GM10847 (cell line): ENCODE data around the gene CDX1.

Source experiments
- POLR2A ChIP-seq: IDR thresholded peaks from 2 replicates; pipeline ENCODE4 v1.6.1; 2011; ENCODE audit not compliant: insufficient read length; ENCODE audit errors: extremely low read depth

The CDX1 gene

DNA sequence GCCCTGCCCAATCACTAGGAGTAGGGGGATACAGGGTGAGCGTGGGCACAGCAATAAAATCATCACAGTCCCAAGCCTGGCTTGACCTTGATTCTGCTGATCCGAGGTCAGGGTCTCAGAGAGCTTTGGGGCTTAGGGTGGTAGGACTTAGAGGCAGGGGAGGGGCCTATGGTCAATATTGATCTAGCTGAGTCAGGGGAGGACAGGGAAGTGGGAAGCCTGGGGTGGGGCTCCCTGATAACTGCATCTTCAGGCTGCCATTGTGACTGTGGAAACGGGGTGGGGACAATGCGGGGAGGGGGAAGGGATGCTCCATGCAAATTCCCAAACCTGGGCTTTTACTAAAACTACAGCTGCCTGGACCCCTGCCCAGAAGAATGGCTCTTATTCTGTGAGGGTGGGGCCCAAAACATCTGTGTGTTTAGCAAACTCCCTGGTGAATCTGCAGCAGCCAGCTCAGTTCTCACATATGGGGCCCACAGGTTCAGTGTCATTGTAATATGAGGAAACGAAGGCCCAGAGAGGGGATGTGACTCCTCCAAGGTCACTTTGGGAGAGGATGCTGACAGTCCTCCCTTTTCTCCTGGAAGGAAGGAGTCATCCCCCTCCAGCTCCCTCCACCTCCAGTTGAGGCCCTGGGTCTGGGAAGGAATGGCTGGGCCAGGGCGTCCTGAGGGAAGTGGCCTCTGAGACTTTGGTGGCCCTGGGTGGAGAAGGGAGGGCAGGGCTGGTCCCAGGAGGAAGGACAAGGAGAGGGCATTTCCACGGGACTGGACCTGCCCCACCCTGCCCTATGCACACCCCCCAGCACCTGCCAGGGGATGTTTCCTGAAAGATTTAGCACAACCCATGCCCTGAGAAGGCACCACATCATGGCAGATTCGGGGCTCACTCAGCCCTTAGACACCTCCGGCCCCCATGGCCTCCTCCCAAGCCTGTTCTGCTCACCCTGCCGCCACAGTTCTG lies 49.7 kb downstream of the CDX1 start:
- TF ChIP-seq POLR2A: no peak

DNA sequence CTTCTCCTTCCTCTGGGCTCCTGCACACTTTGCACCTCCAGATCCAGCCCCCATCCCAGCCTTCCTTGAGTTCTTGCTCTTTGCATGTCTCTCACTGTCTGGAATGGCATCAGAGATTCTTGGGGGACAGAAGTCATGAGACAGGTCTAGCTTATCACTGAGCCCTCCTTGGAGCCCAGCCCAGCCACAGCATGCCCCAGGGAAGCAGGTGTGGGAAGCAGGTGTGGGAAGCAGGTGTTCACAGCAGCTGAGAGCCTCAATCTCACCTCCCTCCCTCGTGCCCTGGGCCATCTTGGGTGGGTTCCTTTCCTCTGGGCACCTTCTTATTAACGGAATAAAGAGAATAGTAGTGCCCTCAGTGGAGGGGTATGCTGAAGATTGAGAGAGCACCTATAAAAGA lies 50.5 kb downstream of the CDX1 start:
- TF ChIP-seq POLR2A: no peak

DNA sequence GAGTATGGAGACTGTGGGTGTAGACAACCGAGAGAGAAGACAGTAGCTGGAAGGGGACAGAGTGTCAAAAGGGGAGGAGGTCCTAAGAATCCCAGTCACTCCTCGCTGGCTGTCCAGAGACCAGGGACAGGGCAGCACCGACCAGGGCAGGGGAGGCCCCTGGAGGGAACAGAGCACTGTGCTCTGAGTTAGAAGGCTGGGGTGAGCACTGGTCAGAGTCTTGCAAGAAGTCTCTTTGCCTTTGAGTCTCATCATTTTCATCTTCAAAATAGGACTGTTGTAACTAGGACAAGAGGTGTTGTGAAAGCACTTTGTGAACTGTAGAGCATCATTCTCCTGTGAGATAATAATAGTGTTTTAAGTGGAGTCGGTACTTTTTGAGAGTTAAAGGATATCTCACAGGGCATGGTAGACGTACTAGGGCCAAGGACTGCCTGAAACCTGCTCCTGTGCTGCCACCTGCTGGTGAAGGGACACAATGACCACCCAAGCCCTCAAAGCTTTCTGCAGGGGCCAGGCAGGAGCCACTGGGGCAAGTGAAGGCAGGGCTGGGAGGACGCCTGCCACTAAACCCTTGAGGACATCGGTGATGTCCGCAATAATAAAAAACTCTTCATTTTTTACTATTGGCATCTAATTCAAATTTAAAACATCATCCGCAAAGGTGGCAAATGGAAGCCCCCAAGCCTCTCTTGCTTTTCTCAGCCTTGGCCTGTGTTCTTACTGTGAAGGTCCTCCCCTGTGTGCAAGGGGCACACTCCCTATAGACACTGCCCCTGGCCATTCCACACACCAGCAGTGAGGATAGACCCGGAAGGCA lies 51.5 kb downstream of the CDX1 start:
- no peak for TF ChIP-seq POLR2A

DNA sequence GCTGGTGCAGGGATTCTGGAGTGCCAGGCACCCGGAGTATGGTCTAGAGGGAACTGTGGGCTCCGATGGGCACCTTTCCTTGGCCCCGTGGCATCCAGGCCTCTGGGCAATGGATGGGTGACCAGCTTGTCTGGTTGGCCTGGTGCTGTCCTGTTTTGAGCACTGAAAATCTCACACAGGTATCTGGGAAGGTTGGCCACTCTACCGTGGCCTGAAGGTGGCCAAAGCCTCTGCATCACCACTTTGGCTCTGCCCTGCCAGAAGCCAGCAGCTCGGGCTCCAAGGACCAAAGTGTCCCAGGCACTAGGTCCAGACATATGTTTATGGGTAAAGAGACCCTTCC lies 52.1 kb downstream of the CDX1 start:
- TF ChIP-seq POLR2A: no peak

DNA sequence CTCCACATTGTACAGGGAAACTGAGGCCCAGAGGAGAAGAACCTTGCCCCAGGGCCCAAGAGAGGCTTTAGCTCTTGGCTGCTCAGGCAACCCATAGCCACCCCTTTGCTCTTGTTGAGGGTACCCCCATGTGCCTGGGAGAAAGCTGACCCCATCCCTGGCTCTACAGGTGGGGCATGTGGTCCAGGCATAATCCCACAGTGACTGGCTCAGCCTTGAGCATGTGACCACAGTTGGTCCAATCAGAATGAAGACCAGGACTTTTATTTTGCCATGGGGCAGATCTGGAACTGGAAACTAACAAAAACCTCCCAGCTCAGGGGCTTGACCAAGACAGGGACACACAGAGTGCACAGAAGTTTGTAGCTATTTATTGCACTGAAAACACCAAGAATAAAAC lies 52.6 kb downstream of the CDX1 start:
- TF ChIP-seq POLR2A: no peak

DNA sequence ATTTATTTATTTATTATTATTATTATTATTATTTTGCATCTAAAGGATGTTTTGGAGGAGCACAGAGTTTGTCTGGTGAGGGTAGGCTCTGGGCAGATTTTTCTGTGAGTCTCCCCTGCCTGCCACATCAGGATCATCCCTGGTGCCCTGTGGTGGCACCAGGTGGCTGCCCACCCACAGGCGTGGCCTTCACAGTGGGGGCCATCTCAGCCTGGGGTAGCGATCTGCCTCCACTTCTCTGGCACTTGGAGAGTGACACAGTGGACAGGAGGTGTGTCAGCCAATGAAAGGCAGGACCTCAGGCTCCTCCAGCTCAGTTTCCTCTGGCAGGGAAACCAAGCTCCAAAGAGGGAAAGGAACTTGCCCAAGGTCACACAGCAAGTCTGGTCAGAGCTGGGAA lies 53.3 kb downstream of the CDX1 start:
- no peak for TF ChIP-seq POLR2A

DNA sequence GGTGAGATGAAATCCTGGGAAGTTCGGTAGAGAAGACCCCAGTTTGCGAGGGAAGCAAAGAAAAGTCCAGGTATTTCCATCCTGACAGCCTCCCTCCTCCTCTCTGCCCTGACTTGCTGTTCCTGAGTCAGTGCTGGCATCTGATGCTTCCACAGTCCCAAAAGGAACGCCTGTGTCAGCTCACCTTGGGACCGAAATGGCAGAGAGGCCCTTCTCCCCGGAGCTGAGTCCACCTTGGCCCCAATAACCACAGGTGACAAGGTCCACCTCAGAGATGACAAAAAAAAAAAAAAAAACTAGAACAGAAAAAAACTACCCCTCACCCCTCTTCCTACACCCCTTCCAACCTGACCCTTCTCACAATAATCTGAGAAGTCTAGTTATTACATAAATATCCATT lies 54.9 kb downstream of the CDX1 start:
- no peak for TF ChIP-seq POLR2A

DNA sequence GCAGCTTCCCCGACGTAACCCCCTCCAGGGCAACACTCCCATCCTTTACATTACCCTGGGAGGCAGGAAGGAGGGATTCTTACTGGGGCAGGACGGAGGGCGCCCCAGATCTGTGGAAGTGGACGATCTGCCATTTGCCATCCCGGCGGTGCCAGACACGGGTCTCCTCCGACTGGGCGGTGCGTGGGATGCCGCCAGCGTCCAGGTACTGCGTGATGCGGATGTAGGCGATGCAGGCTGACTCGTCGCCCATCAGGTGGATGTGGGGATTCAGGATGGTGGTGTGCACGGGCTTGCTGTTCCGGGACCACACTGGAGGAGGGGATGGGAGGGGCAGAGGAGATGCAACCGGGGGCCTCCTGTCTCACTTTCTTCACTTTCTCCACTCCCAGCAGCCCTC lies 56.3 kb downstream of the CDX1 start:
- no peak for TF ChIP-seq POLR2A

DNA sequence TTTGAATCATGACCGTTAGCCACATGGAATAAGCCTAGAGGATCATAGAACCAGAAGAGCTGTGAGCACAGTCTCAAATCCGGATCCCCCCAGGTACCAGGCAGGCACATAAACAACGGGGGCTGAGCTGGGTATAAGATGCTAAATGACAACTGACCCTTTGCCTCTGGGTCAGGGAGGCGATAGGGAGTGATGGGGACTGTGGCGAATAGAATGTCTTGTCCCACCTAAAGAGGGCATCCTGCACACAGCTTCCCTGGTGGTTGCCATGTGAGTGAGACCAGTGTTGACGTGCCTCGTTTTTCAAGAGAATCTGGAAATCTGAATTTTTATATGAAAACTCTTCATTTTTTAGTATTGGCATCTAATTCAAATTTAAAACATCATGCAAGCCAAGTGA lies 56.9 kb downstream of the CDX1 start:
- TF ChIP-seq POLR2A: no peak

DNA sequence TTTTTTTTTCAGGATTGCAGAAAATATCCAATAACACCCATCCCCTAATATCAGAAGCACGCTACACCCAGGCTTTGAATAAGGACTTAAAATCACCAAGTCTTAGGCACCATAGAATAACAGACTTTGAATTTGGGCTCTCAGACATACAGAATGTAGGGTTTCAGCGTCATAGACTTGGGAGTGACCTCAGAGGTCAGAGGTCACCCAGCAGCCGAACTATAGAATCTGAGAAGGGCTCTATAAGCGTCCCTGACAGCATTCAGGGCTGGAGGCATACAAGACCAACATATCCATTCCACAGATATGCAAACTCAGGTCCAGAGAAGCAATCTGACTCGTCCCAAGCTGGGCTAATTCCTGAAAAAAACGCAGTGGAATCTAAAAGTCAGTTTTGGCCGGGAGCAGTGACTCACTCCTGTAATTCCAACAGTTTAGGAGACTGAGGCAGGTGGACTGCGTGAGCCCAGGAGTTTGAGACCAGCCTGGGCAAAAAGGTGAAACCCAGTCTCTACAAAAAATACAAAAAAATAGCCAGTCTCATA lies 58.0 kb downstream of the CDX1 start:
- no peak for TF ChIP-seq POLR2A

DNA sequence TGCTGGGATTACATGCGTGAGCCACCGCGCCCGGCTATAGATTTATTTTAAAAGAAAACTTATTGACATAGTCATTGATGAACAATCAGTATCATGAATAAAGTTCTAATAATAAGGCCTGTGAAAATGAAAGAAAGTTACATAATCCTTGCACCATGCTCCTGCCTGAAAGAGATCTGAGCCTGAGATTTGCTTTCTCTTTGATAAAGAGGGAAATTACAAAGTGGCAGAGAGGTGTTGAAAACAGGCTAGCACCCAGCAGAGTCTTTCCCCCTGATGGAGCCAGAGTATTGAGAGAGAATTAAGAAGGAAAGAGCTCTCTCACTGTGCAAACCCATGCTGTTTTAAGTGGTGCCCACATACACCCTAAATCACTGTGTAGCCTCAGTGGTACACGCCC lies 60.5 kb downstream of the CDX1 start:
- TF ChIP-seq POLR2A: no peak

DNA sequence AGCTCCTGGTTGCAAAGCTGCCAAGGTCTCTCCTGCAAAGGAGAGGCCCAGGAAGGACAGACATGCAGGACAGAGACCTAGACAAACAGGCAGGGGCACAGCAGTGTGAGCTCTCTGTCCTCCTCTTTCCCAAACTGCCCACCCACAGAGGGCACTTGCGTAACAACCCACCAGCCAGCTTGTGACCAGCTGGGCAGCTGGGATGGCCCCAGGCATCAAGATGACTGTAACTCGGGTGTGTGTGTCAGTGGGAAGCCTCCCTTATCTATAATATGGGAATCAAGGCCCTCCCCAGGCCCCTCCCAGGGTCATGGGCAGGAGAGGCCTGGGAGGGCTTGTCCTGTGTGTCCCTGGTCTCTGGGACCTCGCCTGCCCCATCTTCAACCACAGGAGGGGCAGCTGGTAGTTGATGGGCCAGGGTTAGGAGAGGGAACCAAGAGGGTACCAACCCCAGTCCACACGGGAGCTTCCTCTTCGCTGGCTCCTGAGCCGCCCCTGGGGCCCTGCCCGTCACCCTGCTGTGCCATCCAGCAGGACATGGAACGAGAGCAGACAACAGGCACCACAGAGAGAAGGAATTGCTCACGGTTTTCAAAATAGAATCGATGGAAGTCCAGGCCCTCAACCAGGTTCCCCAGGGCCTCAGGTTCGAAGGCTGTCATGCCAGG lies 61.2 kb downstream of the CDX1 start:
- no peak for TF ChIP-seq POLR2A

DNA sequence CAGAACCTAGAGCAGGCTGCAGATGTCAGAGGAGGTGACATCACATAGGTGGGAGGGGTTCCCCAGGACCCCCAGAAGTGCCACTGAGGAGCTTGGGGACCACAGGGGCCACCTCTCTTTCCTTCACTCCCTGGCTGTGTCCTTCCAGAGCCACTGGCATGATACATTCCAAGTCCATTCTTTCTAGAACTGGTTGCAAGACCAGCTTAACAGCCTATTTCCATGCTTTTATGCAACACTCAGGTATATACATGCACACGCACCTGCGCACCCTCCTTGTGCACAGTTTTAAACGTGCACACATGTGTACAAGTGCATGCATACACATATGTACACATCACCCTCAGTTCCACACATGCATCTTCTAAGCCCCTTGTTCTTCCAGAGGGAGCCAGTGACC lies 63.0 kb downstream of the CDX1 start:
- TF ChIP-seq POLR2A: no peak

DNA sequence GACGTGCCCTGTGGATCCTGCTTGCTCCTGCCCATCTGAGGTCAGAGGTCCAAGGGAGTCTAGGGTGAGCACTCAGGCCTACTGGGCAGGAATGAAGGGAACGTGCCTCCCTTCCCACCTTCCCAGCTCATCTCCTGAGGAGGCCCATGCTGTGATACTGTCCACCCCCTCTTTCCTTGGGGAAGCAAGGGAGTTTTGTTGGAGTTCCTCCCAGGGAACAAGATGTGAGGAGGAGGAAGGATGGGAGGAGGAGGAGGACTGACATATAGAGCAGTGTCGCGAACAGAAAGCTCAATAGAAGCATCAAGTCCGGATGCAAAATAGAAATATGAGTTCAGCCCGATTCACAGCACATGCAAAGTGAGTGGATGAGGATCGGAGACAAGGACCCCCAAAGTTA lies 64.3 kb downstream of the CDX1 start:
- no peak for TF ChIP-seq POLR2A
